8988T (cell line): ENCODE results near the gene TBC1D9.
A peak's percentile ranks its signal among the peaks of the same experiment; 100 is the strongest.
"Not testable (repeated sequence)": the region's sequence is repeated elsewhere in the genome, so short reads cannot be mapped to it uniquely, and the experiment has no call there.

Experiments
- DNase-seq: peaks from one replicate; pipeline ENCODE4 v3.0.0; 2011

TBC1D9 gene

DNA sequence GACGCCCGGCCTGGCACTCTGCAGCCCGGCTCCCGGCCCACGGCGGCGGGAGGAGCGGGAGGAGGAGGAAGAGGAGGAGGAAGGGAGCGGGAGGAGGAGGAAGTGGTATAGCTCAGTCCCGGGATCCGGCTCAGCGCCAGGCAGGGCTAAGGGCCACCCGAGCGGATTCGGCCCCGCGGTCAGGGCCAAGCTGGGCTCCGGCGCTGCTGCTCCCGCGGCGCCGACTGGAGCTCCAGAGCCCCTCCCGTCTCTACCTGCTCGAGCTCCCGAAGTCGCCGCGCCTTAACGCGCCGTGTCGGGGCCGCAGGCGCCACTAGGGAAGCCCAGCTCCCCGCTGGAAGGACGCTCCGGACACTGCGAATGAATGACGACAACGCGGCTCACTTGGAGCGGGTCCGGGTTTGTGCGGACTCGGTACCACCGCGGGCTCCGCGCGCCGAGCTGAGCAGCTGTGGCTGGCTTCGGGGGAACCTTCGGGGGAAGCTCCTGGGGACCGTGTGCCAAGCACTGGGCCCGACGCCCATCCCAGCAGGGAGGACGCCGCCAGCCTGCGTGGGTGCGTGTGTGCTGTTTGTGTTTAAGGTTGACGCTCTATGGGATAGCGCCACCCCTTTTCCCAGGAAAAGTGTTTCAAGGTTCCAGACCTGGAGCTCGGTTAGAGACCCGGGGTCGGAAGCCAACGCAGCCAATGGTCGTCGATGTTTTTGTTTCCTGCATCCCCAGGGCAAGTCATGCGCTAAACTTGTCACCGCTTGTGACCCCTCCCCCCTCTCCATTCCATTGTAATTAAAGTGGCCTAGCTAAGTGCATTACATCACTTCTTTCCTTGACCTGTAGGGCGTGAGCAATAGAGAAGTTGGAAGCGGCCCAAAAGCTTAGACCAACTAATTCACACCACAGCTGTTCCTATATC, at the start of gene TBC1D9:
Gene TBC1D9 (minus strand): TSS at position 67 of the 913 bp plus-strand sequence. CDS start 340 bp downstream, outside the sequence.
- DNase-seq = peak; percentile 21

DNA sequence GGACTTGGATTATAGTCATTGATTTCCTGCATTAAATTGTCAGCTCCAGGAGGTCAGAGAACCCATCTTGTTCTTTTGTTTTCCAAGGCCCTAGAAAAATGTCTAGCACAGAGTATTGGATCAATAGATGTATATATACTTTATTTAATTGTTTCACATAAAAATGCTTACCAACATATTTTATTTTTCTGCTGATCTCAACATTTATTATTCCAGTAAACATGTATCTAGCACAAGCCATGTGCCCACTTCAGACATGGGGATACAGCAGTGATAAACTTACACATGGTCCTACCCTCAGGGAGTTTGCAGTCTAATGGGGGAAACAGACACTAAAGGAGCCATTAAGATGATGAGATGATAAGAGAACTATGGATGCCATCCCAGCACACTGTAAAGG, 49.1 kb upstream of the TBC1D9 start:
- DNase-seq = no peak

DNA sequence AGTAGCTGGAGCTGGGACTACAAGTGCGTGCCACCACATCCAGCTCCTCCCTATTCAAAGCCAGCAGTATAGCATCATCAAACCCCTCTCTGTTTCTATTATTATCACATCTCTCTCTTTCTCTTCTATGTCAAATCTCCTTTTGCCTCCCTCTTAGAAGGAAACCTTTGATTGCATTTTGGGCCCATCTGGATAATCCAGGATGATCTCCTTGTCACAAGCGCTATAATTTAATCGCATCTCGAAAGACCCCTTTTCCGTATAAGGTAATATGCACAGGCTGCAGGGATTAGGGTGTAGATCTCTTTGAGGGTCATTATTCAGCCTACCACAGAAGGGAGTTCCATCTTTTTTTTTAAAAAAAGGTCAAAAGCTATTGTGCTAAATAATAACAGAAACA, 46.4 kb upstream of the TBC1D9 start:
- no peak for DNase-seq

DNA sequence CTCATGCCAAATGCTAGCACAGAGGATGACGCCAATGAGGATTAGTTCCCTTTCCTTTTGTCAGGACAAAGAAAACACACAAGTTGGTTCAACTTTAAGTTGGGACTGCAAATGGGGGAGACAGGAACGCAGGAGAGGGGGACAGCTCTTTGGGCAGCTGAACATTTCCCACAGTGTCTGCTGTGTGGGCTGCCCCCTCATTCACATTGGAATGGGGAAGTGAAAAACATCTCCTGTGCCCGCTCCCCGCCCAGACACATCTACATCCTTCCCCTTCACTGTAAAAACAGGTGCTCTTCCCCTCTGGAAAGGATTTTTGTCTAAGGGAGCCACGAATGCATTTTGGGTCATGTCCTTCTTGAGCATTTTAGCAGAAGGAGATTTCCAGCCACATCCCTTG, 44.5 kb upstream of the TBC1D9 start:
- no peak for DNase-seq

DNA sequence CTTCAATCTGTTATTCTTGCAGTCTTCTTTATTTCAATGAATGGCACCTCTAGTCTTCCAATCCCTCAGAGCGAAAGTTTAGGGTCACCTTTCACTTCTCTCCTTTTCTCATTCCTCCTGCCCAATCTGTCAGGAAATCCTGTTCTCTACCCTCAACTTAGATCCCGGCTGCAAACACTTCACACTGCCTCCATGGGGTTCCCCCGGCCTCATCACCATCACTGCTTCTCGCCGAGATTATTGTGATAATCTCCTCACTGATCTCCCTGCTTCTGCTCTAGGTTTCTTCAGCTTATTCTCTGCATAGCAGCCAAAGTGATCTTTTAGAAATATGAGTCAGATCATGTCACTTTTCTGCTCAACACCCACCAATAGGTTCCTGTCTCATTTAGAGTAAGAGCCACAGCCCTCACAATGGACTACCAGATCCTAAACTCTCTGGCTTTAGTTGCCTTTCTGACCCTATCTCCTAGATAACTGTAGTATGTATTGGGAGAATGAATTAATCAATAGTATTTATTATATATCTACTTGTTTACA, 43.6 kb upstream of the TBC1D9 start:
- DNase-seq = no peak

DNA sequence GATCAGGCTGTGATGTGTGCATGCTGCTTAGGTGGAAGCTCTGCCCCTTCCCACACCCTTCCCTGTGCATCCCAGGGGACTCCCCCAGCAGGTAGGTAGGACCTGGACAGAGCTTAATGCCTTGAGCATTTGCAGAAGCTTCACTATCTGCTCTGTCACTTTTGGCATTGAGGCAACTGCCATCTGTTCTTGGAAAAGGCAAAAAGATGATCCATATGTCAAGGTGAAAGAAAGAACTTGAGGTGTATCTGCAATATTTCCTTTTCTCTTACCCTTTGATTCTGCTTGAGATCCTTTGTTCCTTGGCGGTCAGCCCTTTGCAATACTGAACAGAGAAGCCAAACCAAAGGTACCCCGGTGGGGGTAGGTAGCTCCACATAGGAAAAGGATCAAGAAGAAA, 37.1 kb upstream of the TBC1D9 start:
- DNase-seq = no peak

DNA sequence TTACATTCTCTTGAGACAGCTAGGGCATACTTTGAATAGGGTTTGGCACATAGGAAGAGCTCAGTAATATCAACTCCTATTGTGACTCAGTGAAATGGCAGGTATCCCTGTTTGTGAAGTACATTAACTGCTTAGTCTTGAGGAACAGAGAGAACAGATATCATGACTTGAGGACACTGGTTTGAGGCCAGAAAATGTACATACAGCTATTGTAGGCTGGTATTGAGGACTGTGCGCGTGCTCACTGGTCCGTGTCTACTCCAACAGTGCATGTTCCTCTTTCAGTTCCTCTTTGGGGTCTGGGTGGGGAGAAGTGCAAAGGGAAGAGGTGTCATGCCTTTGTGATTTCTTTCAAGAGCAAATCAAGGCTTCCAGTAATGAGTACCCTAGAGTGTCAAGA, 34.6 kb upstream of the TBC1D9 start:
- no peak for DNase-seq

DNA sequence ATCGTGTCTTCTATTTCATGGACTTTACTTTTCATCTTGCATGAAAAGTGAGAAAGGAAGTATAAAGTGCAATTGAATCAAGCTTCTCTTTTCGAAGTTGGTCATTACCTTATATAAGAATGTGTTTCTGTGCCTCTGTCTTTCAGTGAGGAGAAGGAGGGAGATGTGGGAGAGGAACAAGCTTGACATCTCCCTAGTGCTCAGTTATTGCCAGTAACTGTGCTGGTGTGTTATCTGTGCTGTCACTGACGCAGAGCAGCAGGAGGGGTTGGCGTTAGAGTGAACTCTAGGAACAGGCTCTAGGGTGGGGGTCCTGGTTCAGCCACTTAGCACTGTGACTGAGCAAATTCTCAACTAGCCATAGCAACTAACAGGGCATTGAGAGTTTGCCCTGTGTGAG, 34.0 kb upstream of the TBC1D9 start:
- DNase-seq = no peak

DNA sequence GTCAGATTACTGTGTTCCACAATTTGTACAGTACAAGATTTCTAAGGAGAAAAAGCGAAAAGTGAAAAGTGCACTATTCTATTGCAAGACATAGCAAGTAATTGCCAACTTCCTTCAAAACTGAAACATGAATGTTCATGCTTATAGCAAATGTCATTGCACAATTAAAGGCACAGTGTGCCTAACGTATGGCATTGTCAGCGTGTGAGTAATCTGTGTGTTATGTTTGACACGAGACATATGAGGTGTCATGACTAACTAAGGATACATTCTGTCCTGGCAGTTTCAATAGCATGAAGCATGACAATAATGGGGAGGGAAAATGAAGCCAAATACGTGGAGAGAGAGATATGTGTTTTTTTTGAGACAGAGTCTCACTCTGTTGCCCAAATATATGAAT, 33.6 kb upstream of the TBC1D9 start:
- DNase-seq = no peak

DNA sequence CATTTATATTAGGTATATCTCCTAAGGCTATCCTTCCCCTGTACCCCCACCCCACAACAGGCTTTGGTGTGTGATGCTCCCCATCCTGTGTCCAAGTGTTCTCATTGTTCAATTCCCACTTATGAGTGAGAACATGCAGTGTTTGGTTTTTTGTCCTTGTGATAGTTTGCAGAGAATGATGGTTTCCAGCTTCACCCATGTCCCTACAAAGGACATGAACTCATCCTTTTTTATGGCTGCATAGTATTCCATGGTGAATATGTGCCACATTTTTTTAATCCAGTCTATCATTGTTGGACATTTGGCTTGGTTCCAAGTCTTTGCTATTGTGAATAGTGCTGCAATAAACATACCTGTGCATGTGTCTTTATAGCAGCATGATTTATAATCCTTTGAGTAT, 26.6 kb upstream of the TBC1D9 start:
- DNase-seq = not testable (repeated sequence)

DNA sequence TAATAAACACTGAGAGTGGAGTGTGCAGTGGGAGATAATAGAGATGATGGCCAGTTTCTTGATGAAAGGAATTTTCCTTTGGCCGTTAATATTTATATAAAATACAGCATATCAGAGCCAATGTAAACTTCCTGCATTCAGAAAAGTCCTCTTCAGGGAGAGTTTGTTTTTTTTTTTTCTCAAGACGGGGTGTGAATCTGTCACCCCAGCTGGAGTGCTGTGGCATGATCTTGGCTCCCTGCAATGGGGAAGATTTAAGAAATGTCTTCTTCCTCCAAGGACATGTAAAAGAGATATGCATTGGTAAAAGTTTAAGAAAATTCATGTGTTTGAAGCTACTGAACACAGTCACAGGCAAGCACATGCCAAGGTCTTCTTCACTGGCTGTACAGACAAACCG, 25.4 kb upstream of the TBC1D9 start:
- DNase-seq = no peak

DNA sequence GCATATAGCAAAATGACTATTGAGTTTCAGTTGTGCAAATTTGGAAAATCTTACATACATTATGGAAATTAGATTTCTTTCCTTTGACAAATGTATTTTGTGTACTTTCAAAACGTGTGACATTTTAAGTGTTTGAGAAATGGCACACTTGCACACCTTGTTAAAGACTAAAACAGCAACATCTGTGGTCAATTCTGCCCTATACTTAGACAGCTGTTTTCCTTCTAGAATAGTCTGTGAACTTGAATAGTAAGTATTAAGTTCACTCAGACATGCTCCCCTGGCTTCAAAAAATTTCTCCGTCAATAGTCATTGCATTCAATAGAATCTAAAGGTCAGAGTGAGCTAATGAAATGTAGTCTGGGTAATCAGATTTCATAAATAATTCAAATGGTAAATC, 21.7 kb upstream of the TBC1D9 start:
- DNase-seq = no peak

DNA sequence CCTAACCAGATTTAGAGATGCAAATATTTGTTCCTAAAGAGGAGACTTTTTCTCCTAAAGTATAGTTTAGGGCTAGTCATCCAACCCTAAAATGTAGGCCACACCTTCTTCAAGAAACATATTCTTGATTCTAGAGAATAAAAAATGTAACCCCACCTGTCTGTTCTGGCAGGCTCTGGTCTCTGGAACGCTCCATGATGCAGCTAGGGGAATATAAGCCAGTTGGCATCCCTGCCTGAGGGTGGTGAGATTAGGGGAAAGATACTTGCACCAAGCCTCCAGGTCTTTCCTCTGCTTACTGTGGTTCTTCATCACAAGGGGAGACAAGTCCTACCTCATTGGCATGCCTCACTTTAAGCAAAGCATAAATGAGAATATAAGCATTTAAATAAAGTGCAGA, 21.2 kb upstream of the TBC1D9 start:
- DNase-seq = no peak

DNA sequence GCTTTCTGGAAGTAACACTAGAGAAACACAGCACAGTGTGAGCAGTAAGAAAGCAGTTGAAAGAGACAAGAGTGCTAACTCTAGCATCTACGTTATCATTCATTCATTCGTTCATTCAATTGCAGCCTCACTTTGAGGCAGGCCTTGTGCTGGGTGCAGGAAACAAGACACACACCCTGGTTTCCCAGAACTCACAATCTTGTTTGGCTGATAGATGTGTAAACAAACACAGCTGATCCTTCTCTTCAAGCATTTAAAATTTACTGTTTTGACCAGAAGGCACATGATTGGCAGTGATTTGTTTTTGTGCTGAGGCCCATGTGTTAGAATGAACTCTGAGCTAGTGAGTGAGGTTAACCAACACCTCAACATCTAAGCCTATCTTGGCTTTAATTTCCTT, 20.4 kb upstream of the TBC1D9 start:
- no peak for DNase-seq

DNA sequence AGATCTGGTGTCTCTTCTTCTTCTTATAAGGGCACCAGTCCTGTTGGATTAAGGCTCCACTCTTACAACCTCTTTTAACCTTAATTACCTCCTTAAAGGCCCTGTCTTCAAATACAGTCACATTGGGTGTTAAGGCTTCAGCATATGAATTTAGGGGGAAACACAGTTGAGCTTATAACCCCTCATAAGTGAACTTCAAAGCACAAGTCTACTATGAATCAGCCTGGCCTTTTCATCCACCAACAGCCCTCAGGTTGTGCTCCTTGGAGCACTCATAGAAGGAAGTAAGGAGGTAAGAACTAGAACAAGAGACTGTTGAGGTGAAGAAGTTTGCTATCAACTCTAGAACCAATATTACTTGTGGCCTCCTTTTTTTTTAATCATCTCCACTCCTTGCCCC, 18.8 kb upstream of the TBC1D9 start:
- DNase-seq = no peak

DNA sequence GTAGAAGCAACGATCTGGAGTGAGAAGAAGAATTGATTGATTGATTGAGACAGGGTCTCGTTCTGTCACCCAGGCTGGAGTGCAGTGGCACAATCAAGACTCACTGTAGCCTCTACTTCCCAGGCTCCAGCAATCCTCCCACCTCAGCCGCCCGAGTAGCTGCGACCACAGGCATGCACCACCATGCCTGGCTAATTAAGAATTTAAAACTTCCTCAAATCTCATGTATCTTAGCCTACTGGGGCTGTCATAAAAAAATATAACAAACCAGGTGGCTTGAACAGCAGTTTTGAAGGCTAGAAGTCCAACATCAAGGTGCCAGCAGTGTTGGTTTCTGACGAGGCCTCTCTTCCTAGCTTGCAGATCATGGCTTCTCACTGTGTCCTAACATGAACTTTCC, 18.3 kb upstream of the TBC1D9 start:
- DNase-seq = no peak

DNA sequence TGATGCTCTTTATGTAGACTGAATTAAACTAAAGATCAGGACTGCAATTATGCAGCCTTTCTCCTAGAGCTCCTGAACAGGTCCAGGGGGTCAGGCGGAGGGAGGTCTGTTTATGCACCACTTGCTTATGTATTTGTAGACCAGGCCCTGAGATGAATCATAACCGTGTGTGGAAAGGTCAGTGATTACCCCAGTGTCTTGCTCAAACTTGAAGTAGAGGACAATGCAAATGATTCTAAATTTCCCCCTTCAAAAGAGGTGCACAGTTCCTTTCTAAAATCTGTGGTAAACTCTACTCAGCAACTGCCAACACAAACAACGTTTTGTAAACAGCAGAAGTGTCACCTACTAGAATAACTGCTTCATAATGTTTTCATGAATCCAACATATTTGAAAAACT, 13.0 kb upstream of the TBC1D9 start:
- DNase-seq = no peak

DNA sequence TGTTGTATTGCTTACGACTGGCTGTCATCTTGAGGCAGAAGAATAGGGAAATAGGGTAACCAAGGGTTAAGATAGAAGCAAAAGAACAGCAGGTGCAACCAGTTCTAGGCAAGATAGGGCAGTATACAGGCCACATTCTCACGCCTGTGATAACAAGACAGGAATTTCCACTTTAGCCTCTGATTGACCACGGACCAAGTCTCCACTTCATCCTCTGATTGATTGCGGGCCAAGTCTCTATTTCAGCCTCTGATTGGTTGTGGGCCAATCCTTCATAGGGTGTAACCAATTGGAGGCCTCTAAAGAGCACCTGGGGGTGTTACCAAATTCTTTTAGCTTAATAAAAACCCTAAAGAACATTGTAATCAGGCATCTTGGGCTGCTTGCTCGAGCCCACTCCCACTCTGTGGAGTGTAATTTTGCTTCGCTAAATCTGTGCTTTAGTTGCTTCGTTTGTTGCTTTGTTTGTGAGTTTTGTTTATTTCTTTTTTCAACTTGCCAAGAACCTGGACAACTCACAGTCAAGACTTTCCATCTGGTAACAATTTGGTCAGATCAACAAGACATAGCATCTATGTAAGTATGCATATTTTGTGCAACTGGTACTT, 8.7 kb upstream of the TBC1D9 start:
- no peak for DNase-seq

DNA sequence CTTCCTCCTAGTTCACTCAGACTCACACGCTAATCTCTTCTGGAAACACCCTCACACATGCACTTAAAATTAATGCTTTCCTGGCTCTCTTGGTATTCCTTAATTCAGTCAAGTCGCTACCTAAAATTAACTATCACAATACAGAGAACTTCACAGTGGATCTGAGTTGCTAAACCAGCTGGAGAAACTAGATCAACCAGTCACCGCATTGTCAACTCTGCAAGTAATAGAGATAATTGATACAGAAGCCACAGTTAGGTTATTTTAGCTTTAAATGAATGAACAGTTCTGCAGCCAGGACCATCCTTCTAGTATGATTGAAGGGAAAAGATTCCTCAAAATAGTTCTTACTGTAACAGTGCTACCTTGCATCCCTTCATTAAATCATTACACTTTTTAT, 6.0 kb upstream of the TBC1D9 start:
- DNase-seq = no peak

DNA sequence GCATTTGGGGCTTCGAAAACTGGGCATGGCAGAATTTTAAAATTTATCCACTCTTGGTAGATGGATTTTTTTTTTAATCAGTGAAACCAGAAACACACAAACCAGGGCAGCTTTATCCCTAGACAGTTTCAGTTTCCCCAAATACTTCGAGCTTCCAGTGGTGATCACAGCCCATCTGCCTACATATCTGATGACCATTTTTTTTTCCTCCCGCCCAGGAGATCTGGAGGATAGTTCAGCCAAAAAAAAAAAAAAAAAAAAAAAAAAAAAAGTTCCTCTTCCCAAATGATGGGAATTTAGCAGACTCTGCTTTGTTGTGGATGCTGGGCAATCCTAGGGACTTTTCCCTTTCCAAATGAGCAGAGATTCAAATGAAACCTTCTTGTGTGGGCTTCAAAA, 1.0 kb upstream of the TBC1D9 start:
- no peak for DNase-seq

DNA sequence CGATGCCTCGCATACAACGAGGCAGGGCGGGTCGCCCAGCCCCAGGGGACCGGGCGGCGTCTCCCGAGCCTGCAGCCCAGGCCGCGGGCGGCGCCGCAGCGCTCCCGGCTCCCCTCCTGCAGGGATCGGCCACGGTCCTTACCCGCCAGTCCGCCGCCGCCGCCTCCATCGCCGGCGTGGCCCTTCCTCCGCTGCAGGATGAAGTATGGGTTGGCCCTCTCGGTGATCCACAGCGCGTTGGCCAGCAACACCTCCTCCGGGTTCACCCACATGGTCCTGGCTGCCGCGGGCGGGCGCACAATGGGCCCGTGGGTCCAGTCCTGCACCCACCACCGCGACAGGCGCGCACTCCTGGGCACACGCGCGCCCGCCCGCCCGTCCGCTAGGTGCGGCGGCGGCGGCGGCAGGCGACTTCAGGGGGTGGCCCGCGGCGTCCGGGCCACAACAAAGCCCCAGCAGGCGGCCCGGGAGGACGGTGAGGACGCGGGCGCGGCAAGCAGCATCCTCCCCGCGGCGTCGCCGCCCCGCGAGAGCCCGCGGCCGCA, 339 bp downstream of the TBC1D9 start:
- peak; percentile 16 for DNase-seq

DNA sequence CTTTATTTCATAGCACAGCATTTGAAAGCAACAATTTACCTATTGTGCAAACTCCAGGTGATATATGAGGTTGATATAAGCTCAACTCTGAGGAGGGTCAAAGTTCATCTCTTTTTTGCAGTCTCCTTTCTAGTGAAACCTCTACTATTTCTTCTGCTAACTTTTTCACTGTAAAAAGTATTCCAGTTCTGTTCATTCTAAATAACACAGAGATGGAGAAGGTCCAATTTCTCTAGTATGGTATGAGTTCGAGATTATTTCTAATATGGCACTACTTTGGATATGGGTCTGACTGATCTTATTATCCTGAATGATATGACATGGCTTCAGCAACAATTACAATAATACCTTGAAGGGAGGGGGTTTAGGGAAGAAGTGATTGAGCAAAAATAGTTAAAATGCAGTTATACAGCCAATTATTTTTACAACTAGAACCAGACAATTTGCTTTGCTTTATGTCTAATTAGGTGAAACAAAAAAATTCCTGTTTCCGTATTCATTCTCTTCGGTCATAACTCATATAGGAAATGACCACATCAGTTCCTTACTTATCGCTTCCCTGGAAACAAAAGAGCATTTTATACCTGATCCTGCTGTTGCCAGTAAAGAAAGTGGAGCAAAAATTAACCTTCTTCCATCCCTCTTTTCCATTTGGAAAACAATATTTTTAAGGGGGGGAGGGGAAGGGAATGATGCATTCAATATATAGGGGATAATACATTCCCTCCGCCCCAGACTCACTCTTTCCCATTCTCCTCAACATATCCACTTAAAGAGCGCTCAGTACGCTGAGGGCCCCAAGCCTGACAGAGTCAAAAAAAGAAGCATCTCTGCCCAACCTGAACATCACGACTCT, 1.0 kb downstream of the TBC1D9 start:
- no peak for DNase-seq

DNA sequence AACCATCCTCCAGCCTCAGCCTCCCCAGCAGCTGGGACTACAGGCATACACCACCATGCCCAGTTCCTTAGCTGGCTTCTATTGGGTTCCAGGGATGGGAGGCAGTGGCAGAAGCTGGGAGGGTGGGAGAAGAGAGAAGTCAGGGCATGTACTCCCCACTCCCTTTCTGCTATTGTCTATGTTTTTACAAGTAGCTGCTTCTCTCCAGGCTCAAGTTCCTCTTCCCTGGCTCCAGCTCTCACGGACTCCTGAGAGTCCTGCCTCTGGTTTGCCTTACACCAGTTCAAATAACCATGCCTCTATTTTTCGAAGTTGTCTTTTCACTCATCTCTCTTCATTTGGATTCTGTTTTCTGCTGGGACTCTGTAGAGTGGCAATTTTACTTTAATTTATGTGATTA, 2.9 kb downstream of the TBC1D9 start:
- no peak for DNase-seq
